GM19351 (cell line): ENCODE results near the gene GLI1.
"Not testable (repeated sequence)": the region's sequence is repeated elsewhere in the genome, so short reads cannot be mapped to it uniquely, and the experiment has no call there.

Source experiments
- ATAC-seq: cut with Tn5 transposase; IDR thresholded peaks from one replicate; pipeline ENCODE4 v1.9.1; 2021; ENCODE audit warnings: mild to moderate bottlenecking, moderate library complexity; ENCODE audit not compliant: unreplicated experiment

The GLI1 gene

DNA sequence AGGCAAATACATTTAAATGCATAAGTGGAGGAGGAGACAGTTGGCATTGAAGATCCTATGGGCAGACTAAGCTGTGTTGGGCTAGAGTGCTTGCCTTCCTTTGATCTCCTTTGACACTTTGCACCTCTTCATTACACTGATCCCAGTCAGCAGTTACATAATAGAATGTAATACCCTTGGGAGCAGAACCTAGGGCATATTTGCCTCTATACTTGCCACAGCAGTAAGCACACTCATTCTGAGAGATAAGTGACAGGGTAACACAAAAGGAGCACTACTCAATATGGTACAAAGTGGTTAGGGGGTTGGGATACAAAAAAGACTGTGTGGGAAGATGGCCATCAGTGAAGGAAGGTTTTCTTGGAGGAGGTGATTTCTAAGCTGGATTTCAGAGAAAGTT lies 37.2 kb downstream of the GLI1 start:
- no peak for ATAC-seq

DNA sequence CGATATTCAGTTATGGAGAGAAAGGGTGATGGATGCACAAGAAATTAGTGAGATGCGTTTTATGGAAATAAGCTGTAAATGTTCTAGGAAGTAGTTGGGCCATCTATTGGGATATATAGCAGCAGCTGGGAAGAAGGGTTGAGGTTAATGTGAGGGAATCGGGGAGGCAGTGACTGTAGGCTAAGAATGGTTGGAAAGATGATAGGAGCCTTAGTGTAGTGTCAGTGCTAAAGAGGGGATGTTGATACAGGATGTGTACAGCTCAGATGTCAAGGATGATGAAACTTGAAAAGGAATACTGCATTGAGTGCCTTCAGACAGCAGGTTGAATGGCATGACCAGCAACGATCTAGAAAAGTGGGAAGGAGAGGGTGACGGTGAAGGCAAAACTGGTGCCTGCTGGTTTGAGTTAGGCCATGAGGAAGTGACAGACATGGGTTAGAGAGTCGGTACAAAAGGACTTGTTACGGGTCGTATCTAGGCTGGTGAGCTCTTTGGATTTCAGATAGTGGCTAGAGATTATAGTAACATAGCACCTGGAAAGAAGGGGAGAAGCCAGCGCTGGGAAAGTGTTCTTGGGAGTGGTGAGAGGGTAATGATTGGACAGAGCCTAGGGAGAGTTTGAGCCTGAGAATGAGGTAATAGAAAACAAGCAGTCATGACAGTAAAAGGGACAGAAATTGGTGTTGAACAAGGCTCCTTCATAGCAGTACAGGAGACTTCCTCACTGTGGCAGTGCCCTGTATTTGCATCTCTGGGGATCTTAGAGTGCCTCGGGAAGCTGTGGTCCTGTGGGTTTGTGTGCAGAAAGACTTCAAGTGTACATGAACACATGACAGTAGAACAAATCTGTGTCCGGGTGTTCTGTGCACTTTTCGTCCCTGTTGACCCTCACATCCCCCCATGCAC lies 37.9 kb downstream of the GLI1 start:
- no peak for ATAC-seq

DNA sequence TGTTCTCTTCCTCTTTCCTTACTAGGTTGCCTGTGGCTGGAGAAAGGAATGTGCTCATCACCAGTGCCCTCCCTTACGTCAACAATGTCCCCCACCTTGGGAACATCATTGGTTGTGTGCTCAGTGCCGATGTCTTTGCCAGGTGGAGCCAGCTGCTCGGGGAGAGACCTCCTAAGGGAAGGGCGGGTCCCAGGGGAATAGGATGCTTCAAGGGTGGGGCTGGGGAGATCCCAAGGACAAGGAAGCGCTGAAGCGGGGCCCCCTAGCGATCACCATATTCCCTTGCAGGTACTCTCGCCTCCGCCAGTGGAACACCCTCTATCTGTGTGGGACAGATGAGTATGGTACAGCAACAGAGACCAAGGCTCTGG lies 38.5 kb downstream of the GLI1 start:
- no peak for ATAC-seq

DNA sequence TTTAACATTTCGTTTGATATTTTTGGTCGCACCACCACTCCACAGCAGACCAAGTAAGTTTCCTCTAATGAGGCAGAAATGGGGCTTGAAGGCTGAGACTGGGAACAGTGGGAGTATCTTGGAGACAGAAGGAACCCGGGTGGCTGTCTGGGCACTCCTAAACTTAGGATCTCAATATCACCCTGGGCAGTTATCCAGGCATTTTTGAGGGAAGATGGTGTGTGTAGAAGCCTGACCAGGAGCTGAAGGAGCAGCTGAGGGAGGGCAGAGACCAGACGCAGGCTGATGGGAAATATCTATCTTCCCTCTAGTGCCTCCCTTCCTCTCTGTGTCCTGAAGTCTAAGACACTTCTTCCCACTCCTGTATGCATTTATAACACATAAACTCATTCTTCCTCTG lies 39.0 kb downstream of the GLI1 start:
- ATAC-seq = no peak

DNA sequence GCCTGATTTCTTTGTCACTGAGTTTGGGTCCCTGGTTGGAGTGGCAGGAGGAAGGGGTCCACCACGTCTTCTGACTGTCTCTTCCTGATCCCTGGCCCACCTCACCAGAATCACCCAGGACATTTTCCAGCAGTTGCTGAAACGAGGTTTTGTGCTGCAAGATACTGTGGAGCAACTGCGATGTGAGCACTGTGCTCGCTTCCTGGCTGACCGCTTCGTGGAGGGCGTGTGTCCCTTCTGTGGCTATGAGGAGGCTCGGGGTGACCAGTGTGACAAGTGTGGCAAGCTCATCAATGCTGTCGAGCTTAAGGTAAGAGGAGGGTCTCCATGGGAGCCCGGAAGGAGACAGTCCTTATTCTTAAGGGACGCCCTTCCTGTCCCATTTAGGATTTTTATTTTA lies 40.6 kb downstream of the GLI1 start:
- ATAC-seq = no peak

DNA sequence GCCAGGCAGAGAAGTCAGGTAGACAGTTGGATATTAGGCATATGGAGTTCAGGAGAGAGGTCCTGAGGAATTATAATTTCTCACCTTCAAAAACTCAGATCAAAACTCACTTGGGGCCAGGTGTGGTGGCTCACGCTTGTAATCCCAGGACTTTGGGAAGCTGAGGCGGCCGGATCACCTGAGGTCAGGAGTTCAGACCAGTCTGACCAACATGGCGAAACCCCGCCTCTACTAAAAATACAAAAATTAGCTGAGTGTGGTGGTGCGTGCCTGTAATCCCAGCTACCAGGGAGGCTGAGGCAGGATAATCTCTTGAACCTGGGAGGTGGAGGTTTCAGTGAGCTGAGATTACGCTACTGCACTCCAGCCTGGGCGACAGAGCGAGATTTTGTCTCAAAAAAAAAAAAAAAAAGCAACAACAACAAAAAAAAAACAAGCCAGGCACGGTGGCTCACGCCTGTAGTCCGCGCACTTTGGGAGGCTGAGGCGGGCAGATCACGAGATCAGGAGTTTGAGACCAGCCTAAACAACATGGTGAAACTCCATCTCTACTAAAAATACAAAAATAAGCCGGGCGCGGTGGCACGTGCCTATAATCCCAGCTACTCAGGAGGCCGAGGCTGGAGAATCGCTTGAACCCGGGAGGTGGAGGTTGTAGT lies 42.9 kb downstream of the GLI1 start:
- ATAC-seq = not testable (repeated sequence)

DNA sequence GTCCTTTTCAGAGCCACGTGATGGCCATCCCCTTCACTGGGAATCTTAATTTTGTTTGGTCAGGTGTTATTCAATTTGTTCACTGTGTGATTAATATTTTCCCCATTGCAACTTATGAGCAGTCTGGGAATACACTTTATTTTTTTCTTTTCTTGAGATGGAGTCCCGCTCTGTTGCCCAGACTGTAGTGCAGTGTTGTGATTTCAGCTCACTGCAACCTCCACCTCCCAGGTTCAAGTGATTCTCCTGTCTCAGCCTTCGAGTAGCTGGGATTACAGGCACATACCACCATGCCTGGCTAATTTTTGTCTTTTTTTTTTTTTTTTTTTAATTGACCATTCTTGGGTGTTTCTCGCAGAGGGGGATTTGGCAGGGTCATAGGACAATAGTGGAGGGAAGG lies 47.0 kb downstream of the GLI1 start:
- ATAC-seq = not testable (repeated sequence)

DNA sequence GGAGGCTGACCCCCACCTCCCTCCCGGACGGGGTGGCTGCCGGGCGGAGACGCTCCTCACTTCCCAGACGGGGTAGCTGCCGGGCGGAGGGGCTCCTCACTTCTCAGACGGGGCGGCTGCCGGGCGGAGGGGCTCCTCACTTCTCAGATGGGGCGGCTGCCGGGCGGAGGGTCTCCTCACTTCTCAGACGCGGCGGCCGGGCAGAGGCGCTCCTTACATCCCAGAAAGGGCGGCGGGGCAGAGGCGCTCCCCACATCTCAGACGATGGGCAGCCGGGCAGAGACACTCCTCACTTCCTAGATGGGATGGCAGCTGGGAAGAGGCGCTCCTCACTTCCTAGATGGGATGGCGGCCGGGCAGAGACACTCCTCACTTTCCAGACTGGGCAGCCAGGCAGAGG lies 48.2 kb downstream of the GLI1 start:
- ATAC-seq = not testable (repeated sequence)

DNA sequence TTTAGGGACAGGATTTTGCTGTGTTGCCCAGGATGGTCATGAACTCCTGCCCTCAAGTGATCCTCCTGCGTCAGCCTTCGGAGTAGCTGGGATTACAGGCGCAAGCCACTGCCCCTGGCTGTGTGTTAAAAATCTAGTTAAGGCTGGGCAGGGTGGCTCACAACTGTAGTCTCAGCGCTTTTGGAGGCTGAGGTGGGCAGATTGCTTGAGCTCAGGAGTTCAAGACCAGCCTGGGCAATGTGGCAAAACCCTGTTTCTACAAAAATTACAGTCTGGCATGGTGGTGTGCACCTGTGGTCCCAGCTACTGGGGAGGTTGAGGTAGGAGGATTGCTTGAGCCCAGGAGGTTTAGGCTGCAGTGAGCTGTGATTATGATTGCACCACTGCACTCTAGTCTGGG lies 51.6 kb downstream of the GLI1 start:
- no peak for ATAC-seq

DNA sequence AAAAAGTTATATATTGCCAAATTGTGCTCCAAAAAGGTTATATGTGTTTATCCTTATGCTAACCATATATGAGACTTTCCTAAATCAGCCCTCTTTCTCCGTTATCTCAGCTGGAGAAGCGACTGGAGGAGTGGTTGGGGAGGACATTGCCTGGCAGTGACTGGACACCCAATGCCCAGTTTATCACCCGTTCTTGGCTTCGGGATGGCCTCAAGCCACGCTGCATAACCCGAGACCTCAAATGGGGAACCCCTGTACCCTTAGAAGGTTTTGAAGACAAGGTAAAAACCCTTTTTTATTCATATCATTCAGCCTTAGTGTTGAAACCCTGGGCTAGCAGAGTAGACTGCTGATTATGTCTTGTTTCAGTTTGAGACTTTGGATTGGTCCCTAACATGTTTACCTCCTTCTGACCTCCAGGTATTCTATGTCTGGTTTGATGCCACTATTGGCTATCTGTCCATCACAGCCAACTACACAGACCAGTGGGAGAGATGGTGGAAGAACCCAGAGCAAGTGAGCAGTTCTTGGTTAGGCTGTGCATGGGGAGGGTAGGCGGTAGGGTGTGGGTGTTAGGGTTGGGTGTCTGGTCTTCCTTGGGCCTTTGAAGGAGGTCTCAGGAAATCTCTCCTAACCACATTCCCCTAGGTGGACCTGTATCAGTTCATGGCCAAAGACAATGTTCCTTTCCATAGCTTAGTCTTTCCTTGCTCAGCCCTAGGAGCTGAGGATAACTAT lies 52.2 kb downstream of the GLI1 start:
- no peak for ATAC-seq

DNA sequence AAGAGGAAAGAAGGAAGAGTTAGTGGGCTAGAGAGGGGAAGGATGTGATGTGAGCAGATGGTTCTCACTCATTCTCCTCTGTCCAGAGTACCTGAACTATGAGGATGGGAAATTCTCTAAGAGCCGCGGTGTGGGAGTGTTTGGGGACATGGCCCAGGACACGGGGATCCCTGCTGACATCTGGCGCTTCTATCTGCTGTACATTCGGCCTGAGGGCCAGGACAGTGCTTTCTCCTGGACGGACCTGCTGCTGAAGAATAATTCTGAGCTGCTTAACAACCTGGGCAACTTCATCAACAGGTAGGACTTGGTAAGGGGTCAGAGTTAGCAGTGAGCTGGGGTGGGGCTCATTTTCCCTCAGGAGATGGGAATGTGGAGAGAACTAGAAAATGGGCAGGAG lies 53.1 kb downstream of the GLI1 start:
- no peak for ATAC-seq

DNA sequence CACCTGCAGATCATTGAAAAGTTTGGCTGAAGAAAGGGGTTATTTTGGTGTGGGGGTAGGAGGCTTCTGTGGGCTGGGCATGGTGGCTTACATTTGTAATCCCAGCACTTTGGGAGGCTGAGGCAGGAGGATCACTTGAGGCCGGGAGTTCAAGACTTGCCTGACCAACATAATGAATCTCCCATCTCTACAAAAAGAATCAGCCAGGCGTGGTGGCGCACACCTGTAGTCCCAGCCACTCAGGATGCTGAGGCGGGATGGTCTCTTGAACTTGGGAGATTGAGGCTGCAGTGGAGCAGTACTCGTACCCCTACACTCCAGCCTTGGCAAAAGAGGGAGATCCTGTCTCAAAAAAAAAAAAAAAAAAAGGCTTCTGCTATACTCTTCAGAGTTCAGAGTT lies 53.7 kb downstream of the GLI1 start:
- no peak for ATAC-seq

DNA sequence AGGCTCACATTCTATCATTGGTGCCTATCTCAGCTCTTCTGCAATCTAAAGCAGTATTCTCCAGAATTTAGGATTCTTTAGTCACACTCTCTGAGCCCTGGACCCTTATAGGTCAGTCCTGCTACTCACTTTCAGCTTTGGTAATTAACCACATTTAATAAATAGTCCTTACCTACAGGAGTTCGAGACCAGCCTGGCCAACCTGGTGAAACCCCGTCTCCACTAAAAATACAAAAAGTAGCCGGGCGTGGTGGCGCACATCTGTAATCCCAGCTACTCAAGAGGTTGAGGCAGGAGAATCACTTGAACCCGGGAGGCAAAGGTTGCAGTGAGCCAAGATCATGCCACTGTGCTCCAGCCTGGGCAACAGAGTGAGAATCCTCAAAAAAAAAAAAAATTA lies 54.1 kb downstream of the GLI1 start:
- ATAC-seq = not testable (repeated sequence)

DNA sequence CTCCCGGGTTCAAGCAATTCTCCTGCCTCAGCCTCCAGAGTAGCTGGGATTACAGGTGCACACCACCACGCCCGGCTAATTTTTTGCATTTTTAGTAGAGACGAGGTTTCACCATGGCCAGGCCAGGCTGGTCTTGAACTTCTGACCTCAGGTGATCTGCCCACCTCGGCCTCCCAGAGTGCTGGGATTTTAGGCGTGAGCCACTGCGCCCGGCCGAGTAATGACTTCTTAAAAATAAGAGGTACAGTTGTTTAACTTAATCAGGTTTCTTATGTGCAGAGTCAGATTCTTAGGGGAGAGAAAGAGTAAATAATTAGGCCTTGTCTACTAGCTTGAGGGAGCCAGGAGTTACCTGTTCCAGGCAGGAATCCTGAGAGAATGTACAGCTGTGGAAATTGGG lies 54.7 kb downstream of the GLI1 start:
- not testable (repeated sequence) for ATAC-seq

DNA sequence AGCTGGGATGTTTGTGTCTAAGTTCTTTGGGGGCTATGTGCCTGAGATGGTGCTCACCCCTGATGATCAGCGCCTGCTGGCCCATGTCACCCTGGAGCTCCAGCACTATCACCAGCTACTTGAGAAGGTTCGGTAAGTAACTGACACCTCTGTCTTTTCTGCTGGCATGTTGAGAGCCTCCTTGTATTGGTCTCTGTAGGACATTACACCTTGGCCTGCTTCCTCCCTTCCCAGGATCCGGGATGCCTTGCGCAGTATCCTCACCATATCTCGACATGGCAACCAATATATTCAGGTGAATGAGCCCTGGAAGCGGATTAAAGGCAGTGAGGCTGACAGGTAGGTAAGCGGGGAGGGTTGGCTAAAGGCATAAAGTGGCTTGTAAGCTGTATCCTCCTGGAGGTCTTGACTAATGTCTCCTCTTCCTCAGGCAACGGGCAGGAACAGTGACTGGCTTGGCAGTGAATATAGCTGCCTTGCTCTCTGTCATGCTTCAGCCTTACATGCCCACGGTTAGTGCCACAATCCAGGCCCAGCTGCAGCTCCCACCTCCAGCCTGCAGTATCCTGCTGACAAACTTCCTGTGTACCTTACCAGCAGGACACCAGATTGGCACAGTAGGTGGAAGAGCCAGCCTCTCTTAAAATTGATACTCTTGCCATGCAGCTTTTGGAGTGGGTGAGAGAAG lies 55.3 kb downstream of the GLI1 start:
- no peak for ATAC-seq

DNA sequence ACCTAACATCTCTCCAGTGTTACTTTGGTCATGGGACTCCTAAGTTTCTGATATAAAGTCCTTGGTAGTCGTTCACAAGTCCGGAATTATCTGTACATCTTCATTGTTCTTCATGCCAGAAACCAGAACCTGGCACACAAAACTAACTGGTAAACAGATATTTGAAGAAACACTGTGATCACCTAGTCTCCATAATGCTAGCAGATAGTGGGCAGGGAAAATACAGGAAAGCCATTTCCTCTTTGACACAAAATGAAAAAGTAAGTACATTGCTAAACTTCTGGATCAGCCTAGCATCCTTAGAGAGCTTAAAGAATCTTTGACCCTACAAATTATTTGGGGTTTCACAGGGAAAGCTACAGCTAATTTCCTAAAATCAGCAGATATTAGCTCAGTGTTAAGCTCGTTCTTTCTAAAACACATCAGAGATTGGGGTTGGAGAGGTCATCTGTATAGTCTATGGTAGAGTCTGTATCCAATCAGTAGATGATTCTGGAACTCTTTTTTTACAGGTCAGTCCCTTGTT lies 55.9 kb downstream of the GLI1 start:
- ATAC-seq = no peak

DNA sequence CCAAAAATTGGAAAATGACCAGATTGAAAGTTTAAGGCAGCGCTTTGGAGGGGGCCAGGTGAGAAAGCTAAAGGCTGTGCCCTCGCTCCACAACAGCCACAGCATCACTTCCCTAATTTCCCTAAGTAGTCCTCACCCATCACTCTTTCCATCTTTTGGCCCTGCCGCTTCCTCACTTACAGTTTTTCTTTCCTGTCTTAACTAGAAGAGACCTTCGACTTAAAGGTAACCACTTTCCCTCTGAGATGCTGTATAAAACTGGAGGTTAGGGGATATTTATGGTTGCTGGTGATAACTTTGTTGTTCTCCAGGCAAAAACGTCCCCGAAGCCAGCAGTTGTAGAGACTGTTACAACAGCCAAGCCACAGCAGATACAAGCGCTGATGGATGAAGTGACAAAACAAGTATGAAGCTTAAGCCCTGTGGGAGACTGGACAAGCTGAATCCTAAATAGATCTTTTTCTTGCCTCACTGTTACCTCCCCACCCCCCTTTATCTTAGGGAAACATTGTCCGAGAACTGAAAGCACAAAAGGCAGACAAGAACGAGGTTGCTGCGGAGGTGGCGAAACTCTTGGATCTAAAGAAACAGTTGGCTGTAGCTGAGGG lies 56.5 kb downstream of the GLI1 start:
- ATAC-seq = no peak

DNA sequence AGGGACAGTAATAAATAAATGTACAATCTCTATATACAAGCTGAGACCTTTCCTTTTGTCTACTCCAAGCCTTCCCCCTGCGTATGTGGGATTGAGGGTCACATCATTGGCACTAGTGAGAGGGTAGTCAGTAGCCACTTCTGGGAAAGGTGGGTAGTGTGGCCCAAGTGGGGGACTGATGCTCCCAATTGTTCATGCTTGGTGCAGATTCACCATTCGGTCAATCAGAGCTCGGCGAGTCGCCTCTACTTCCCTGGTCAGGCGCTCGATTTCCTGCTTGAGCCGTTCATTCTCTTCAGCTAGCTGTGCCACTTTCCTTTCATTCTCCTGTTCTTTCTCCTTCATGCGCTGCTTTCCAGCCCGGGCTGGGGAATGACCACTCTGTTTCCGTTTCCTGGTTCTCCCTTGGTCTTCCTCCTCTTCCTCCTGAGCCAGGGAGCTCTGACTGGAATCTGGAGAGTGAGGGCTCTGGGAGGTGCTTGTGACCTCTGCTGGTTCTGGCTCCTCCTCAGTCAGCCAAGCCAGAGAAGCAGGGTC lies 57.1 kb downstream of the GLI1 start:
- no peak for ATAC-seq

DNA sequence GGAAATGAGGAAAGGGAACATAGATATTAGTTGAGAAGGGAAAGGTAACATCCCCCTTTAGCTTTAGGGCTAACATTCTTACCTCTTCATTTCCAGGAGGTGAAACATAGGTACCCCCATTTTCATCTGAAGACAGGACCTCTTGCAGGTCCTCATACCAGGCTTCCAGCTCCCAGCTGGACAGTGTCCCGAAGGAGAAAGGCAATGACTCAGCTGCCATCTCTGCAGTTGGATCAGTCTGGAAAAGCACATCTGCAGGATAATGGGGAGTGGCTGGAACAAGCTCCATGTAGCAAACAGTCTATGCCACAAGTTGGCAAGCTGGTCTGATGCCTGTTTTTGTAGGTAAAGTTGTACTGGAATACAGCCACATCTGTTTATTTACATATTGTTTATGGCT lies 57.6 kb downstream of the GLI1 start:
- no peak for ATAC-seq

DNA sequence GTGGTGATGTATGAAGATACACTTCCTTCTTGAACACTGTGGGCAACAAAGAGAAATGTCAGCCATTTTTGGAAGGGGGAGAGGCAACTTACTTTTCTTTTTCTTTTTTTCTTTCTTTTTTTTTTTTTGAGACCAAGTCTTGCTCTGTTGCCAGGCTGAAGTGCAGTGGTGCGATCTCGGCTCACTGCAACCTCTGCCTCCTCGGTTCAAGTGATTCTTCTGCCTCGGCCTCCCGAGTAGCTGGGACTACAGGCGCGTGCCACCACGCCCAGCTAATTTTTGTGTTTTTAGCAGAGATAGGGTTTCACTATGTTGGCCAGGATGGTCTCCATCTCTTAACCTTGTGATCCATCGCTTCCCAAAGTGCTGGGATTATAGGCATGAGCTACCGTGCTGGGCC lies 58.1 kb downstream of the GLI1 start:
- not testable (repeated sequence) for ATAC-seq
